Measurements from ENCODE around the gene IL20RB.

DNA sequence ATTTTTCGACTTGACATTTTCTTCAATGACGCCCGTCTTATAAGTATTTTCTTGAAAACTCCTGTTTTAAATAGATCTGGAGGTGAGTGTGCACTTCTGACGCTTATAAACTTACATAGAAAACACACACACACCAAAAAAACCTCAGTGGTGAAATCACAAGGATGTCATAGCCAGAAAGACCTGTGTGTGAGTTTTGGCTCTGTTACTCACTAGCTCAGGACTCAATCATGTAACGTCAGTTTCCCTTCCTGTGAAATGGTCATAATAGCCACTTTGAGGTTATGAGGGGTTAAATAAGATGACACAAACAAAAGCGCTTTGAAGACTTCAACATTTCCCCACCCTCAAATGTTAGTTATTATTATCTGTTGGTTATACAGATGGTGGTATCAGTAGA is 1.8 kb downstream of the IL20RB start:
- TF ChIP-seq POLR2A (IDR thresholded peaks at IDR 0.05) = no peak
- TF ChIP-seq POLR2AphosphoS5 (IDR thresholded peaks at IDR 0.05) = no peak
